HEK293 (cell line): Measurements from ENCODE around the gene ELOVL5.

ENCODE experiments used
- CTCF ChIA-PET: fragments of 350-600 bp; formaldehyde crosslinking; extraction: SDS; loops from one replicate; lab custom pipeline; 2021; ENCODE audit warnings: antibody characterized with exemption; lab: Yijun Ruan, JAX
- POLR2A ChIA-PET: fragments of 300-600 bp; formaldehyde crosslinking; extraction: SDS; loops from one replicate; lab custom pipeline; 2020; ENCODE audit warnings: antibody characterized with exemption, inconsistent platforms; lab: Yijun Ruan, JAX
- H3K27ac ChIP-seq: fragments of 200-500 bp; sonication (Bioruptor generic); 2 replicates; pipeline ENCODE4 v1.5.1; 2014; ENCODE audit warnings: low read depth, low read length, control low read depth, inconsistent platforms; ENCODE audit errors: extremely low read depth
- H3K36me3 ChIP-seq, 2 experiments: fragments of 200-500 bp in 1 of 2; sonication (Bioruptor generic) in 1 of 2; 1 replicate in 1 of 2; 2 replicates in 1 of 2; pipeline ENCODE4 v1.5.1; 2014 to 2017; ENCODE audit warnings: inconsistent platforms in 2 of 2, low read length in 2 of 2; ENCODE audit not compliant: control insufficient read depth in 2 of 2, insufficient read depth in 1 of 2
- H3K4me1 ChIP-seq: fragments of 200-500 bp; sonication (Bioruptor generic); 2 replicates; pipeline ENCODE4 v1.5.1; 2014; ENCODE audit warnings: mild to moderate bottlenecking, low read length, inconsistent platforms; ENCODE audit not compliant: control insufficient read depth, insufficient read depth
- H3K4me3 ChIP-seq: 2 replicates; pipeline ENCODE4 v1.5.1; 2011; ENCODE audit warnings: low read depth, mild to moderate bottlenecking, control low read depth, low read length, moderate library complexity
- H3K9me3 ChIP-seq: fragments of 200-500 bp; sonication (Bioruptor generic); 2 replicates; pipeline ENCODE4 v1.5.1; 2014; ENCODE audit warnings: low read depth, low read length, inconsistent platforms; ENCODE audit not compliant: control insufficient read depth, insufficient read depth
- GLI4 ChIP-seq: fragments of 450-650 bp; formaldehyde crosslinking; IDR thresholded peaks from 2 replicates; pipeline ENCODE4 v1.5.1; 2016; ENCODE audit warnings: missing biosample characterization, missing genetic modification characterization
- OSR2 ChIP-seq: fragments of 450-650 bp; formaldehyde crosslinking; IDR thresholded peaks from 2 replicates; pipeline ENCODE4 v1.5.1; 2016; ENCODE audit warnings: missing biosample characterization, missing genetic modification characterization
- ZNF157 ChIP-seq: fragments of 450-650 bp; formaldehyde crosslinking; IDR thresholded peaks from 2 replicates; pipeline ENCODE4 v1.5.1; 2016; ENCODE audit warnings: missing biosample characterization, missing genetic modification characterization
- ZNF274 ChIP-seq, 2 experiments: fragments of 200-500 bp in 1 of 2; fragments of 450-650 bp in 1 of 2; sonication (Bioruptor generic) in 1 of 2; formaldehyde crosslinking in 1 of 2; IDR thresholded peaks; 2 replicates each; pipeline versions ENCODE4 v1.5.1 to v1.6.1; 2014 to 2016; ENCODE audit warnings: borderline replicate concordance in 1 of 2, inconsistent platforms in 1 of 2, low read length in 1 of 2, missing biosample characterization in 1 of 2, missing genetic modification characterization in 1 of 2
- ZNF501 ChIP-seq: fragments of 450-650 bp; formaldehyde crosslinking; IDR thresholded peaks from 2 replicates; pipeline ENCODE4 v1.5.1; 2016; ENCODE audit warnings: missing biosample characterization, missing genetic modification characterization
- ZNF792 ChIP-seq: fragments of 450-650 bp; formaldehyde crosslinking; IDR thresholded peaks from 2 replicates; pipeline ENCODE4 v1.5.1; 2016; ENCODE audit warnings: missing biosample characterization, missing genetic modification characterization
- TF ChIP-seq, protein P1 (sequence below): fragments of 450-650 bp; IDR thresholded peaks from 2 replicates; pipeline ENCODE4 v1.5.1; 2018; ENCODE audit warnings: missing biosample characterization, mild to moderate bottlenecking, missing genetic modification characterization
- TF ChIP-seq, protein P2 (sequence below): sonication (generic); formaldehyde crosslinking; IDR thresholded peaks from 2 replicates; pipeline ENCODE4 v1.8.1; 2022; ENCODE audit warnings: mild to moderate bottlenecking, moderate library complexity, missing genetic modification reagents
- TF ChIP-seq, protein P3 (sequence below): IDR thresholded peaks from 2 replicates; pipeline ENCODE4 v1.6.1; 2011; ENCODE audit warnings: mild to moderate bottlenecking, low read depth, low read length, borderline replicate concordance
- TF ChIP-seq, protein P4 (sequence below): fragments of 450-650 bp; formaldehyde crosslinking; IDR thresholded peaks from 2 replicates; pipeline ENCODE4 v1.5.1; 2016; ENCODE audit warnings: missing biosample characterization, missing genetic modification characterization
- TF ChIP-seq, protein P5 (sequence below): fragments of 450-650 bp; formaldehyde crosslinking; IDR thresholded peaks from 2 replicates; pipeline ENCODE4 v1.5.1; 2016; ENCODE audit warnings: missing biosample characterization, missing genetic modification characterization
- TF ChIP-seq, protein P6 (sequence below): fragments of 450-650 bp; formaldehyde crosslinking; IDR thresholded peaks from 2 replicates; pipeline ENCODE4 v1.5.1; 2016; ENCODE audit warnings: missing biosample characterization, missing genetic modification characterization
- TF ChIP-seq, protein P7 (sequence below): fragments of 450-650 bp; formaldehyde crosslinking; IDR thresholded peaks from 2 replicates; pipeline ENCODE4 v1.5.1; 2016; ENCODE audit warnings: missing biosample characterization, missing genetic modification characterization

Gene ELOVL5

DNA sequence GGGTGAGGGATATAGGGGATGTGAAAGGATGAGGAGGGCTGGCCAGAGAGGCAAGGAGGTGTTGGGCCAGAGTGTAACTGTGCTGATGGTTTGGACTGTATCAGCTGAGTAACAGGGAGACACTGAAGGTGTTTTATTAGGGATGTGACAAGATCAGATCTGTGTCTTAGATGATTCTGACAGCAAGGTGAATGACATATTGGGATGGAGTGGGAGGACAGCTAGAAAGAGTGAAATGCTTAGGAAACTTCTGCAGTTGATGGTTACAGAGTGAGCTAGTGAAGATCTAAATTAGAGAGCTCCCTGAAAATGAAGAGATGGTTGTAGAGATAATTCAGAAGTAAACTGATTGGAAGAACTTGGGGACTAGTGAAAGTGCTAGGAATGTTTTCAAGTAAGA is 47.2 kb upstream of the ELOVL5 start:
- CTCF ChIA-PET: no interaction called here

DNA sequence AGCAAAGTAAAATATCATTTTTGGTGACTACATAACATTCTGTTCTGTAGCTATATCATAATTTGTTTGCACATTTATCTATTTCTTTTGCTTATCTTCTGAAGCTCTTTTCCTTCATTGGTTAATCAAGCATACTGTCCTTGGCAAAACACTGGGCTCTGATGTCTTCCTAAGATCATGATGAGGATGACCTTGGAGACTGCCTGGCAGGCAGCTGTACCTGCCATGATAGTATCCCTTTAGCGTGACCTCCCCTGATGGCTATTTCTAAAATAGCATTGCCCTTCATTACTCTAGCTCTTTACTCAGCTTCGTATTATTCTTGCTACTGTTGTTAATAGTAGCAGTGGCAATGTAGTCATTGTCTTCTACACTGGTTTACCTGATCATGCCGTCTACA is 46.0 kb upstream of the ELOVL5 start:
- H3K4me3 ChIP-seq: no peak overlapping the region
- no peaks in the 10 kb centered on the region for H3K9me3 ChIP-seq
- ChIA-PET CTCF (interaction anchor here (0.6 to 0.7 kb wide), 3 partner anchors 10 to 400 kb away, joined by 3 read pairs; no protein-coding TSS in a partner anchor), POLR2A (interaction anchor here (0.7 kb wide), 1 partner anchor 14 kb away, joined by 7 read pairs; no protein-coding TSS in a partner anchor)
- no peaks in the 10 kb centered on the region for H3K36me3 ChIP-seq
- H3K4me1 ChIP-seq: no peaks in the 10 kb centered on the region
- no peak overlapping the region for H3K27ac ChIP-seq
- TF ChIP-seq, protein P1, sequence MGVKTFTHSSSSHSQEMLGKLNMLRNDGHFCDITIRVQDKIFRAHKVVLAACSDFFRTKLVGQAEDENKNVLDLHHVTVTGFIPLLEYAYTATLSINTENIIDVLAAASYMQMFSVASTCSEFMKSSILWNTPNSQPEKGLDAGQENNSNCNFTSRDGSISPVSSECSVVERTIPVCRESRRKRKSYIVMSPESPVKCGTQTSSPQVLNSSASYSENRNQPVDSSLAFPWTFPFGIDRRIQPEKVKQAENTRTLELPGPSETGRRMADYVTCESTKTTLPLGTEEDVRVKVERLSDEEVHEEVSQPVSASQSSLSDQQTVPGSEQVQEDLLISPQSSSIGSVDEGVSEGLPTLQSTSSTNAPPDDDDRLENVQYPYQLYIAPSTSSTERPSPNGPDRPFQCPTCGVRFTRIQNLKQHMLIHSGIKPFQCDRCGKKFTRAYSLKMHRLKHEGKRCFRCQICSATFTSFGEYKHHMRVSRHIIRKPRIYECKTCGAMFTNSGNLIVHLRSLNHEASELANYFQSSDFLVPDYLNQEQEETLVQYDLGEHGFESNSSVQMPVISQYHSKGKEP (tag by site-specific recombination): no peak
- TF ChIP-seq ZNF157 (tag by site-specific recombination) (no peak), ZNF274 (IDR thresholded peaks at IDR 0.05; ENCODE audit: low read length) (no peak), ZNF274 (tag by site-specific recombination; IDR thresholded peaks at IDR 0.05; ENCODE audit: borderline replicate concordance) (no peak), OSR2 (no peak), GLI4 (tag by site-specific recombination) (no peak), ZNF792 (no peak)
- TF ChIP-seq, protein P2, sequence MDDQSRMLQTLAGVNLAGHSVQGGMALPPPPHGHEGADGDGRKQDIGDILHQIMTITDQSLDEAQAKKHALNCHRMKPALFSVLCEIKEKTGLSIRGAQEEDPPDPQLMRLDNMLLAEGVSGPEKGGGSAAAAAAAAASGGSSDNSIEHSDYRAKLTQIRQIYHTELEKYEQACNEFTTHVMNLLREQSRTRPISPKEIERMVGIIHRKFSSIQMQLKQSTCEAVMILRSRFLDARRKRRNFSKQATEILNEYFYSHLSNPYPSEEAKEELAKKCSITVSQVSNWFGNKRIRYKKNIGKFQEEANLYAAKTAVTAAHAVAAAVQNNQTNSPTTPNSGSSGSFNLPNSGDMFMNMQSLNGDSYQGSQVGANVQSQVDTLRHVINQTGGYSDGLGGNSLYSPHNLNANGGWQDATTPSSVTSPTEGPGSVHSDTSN (CRISPR knock-in tag): no peak
- TF ChIP-seq, protein P3, sequence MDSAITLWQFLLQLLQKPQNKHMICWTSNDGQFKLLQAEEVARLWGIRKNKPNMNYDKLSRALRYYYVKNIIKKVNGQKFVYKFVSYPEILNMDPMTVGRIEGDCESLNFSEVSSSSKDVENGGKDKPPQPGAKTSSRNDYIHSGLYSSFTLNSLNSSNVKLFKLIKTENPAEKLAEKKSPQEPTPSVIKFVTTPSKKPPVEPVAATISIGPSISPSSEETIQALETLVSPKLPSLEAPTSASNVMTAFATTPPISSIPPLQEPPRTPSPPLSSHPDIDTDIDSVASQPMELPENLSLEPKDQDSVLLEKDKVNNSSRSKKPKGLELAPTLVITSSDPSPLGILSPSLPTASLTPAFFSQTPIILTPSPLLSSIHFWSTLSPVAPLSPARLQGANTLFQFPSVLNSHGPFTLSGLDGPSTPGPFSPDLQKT: no peak
- TF ChIP-seq, protein P4, sequence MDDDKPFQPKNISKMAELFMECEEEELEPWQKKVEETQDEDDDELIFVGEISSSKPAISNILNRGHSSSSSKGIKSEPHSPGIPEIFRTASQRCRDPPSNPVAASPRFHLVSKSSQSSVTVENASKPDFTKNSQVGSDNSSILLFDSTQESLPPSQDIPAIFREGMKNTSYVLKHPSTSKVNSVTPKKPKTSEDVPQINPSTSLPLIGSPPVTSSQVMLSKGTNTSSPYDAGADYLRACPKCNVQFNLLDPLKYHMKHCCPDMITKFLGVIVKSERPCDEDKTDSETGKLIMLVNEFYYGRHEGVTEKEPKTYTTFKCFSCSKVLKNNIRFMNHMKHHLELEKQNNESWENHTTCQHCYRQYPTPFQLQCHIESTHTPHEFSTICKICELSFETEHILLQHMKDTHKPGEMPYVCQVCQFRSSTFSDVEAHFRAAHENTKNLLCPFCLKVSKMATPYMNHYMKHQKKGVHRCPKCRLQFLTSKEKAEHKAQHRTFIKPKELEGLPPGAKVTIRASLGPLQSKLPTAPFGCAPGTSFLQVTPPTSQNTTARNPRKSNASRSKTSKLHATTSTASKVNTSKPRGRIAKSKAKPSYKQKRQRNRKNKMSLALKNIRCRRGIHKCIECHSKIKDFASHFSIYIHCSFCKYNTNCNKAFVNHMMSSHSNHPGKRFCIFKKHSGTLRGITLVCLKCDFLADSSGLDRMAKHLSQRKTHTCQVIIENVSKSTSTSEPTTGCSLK (tag by site-specific recombination): no peak
- TF ChIP-seq, protein P5, sequence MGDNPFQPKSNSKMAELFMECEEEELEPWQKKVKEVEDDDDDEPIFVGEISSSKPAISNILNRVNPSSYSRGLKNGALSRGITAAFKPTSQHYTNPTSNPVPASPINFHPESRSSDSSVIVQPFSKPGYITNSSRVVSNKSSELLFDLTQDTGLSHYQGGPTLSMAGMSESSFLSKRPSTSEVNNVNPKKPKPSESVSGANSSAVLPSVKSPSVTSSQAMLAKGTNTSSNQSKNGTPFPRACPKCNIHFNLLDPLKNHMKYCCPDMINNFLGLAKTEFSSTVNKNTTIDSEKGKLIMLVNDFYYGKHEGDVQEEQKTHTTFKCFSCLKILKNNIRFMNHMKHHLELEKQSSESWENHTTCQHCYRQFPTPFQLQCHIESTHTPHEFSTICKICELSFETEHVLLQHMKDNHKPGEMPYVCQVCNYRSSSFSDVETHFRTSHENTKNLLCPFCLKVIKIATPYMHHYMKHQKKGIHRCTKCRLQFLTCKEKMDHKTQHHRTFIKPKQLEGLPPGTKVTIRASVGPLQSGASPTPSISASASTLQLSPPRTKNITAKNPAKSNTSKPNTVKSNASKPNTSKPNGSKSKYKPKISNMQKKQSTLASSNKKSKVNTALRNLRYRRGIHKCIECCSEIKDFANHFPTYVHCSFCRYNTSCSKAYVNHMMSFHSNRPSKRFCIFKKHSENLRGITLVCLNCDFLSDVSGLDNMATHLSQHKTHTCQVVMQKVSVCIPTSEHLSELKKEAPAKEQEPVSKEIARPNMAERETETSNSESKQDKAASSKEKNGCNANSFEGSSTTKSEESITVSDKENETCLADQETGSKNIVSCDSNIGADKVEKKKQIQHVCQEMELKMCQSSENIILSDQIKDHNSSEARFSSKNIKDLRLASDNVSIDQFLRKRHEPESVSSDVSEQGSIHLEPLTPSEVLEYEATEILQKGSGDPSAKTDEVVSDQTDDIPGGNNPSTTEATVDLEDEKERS (tag by site-specific recombination): no peak

More for the DNA sequence above, 47.2 kb upstream of the ELOVL5 start:
- H3K4me3 ChIP-seq: no peak overlapping the region
- no peaks in the 10 kb centered on the region for H3K36me3 ChIP-seq
- H3K9me3 ChIP-seq: no peaks in the 10 kb centered on the region
- no peak overlapping the region for H3K27ac ChIP-seq
- TF ChIP-seq, protein P1 (tag by site-specific recombination): no peak
- TF ChIP-seq, protein P6, sequence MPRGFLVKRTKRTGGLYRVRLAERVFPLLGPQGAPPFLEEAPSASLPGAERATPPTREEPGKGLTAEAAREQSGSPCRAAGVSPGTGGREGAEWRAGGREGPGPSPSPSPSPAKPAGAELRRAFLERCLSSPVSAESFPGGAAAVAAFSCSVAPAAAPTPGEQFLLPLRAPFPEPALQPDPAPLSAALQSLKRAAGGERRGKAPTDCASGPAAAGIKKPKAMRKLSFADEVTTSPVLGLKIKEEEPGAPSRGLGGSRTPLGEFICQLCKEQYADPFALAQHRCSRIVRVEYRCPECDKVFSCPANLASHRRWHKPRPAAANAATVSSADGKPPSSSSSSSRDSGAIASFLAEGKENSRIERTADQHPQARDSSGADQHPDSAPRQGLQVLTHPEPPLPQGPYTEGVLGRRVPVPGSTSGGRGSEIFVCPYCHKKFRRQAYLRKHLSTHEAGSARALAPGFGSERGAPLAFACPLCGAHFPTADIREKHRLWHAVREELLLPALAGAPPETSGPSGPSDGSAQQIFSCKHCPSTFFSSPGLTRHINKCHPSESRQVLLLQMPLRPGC (tag by site-specific recombination): no peak
- no peak for TF ChIP-seq ZNF501 (tag by site-specific recombination)
- TF ChIP-seq, protein P7, sequence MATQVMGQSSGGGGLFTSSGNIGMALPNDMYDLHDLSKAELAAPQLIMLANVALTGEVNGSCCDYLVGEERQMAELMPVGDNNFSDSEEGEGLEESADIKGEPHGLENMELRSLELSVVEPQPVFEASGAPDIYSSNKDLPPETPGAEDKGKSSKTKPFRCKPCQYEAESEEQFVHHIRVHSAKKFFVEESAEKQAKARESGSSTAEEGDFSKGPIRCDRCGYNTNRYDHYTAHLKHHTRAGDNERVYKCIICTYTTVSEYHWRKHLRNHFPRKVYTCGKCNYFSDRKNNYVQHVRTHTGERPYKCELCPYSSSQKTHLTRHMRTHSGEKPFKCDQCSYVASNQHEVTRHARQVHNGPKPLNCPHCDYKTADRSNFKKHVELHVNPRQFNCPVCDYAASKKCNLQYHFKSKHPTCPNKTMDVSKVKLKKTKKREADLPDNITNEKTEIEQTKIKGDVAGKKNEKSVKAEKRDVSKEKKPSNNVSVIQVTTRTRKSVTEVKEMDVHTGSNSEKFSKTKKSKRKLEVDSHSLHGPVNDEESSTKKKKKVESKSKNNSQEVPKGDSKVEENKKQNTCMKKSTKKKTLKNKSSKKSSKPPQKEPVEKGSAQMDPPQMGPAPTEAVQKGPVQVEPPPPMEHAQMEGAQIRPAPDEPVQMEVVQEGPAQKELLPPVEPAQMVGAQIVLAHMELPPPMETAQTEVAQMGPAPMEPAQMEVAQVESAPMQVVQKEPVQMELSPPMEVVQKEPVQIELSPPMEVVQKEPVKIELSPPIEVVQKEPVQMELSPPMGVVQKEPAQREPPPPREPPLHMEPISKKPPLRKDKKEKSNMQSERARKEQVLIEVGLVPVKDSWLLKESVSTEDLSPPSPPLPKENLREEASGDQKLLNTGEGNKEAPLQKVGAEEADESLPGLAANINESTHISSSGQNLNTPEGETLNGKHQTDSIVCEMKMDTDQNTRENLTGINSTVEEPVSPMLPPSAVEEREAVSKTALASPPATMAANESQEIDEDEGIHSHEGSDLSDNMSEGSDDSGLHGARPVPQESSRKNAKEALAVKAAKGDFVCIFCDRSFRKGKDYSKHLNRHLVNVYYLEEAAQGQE (tag by site-specific recombination): no peak
- TF ChIP-seq, all 188 proteins: peak for 0
- no peaks in the 10 kb centered on the region for H3K4me1 ChIP-seq
- POLR2A ChIA-PET: no interaction called here
